H1 (cell line): ENCODE measurements around the gene ITPR1. TPM values are rescaled to one million over a fixed set of nuclear protein-coding genes. Genes with fewer than 3 reads are reported as not detected.

Experiments used
- CTCF ChIA-PET: fragments of 300-600 bp; sonication (Branson Sonifier 250); formaldehyde crosslinking; loops from one replicate; lab custom pipeline; 2021; ENCODE audit not compliant: partially characterized antibody; lab: Charles Lee
- POLR2A ChIA-PET: fragments of 300-600 bp; sonication (Branson Sonifier 250); formaldehyde crosslinking; loops from one replicate; lab custom pipeline; 2021; ENCODE audit warnings: inconsistent platforms; ENCODE audit not compliant: partially characterized antibody; lab: Charles Lee
- DNase-seq, 2 experiments: peaks; one replicate each; pipeline versions ENCODE4 v3.0.0 to v3.0.0-alpha.2; 2010 to 2022; ENCODE audit warnings: low spot score in 2 of 2, low read depth in 1 of 2, mixed read lengths in 1 of 2
- FAIRE-seq: peaks from 2 replicates; lab custom pipeline; 2011; peaks lifted over from hg19 to GRCh38; lab: Jason Lieb, UNC
- H2AFZ ChIP-seq: 2 replicates; pipeline ENCODE4 v1.8.1; 2012; ENCODE audit warnings: low read length, inconsistent platforms
- H2AK5ac ChIP-seq: 2 replicates; pipeline ENCODE4 v1.6.1; 2013; ENCODE audit warnings: low read depth, low read length
- H2BK120ac ChIP-seq: replicated peaks from 2 replicates; pipeline ENCODE3; 2013; ENCODE audit warnings: low read depth, low read length, inconsistent platforms
- H2BK12ac ChIP-seq: 2 replicates; pipeline ENCODE4 v1.6.1; 2013; ENCODE audit warnings: low read depth, low read length
- H2BK15ac ChIP-seq: 2 replicates; pipeline ENCODE4 v1.6.1; 2013; ENCODE audit warnings: low read length
- H2BK20ac ChIP-seq: 2 replicates; pipeline ENCODE4 v1.6.1; 2013; ENCODE audit warnings: low read length
- H2BK5ac ChIP-seq: 2 replicates; pipeline ENCODE4 v1.6.1; 2013; ENCODE audit warnings: low read depth, low read length
- H3K14ac ChIP-seq: 2 replicates; pipeline ENCODE4 v1.6.1; 2013; ENCODE audit warnings: inconsistent platforms; ENCODE audit not compliant: insufficient read length
- H3K18ac ChIP-seq: 2 replicates; pipeline ENCODE4 v1.6.1; 2013; ENCODE audit warnings: low read length; ENCODE audit errors: extremely low read depth
- H3K23ac ChIP-seq: 2 replicates; pipeline ENCODE4 v1.6.1; 2013; ENCODE audit warnings: inconsistent platforms; ENCODE audit not compliant: insufficient read length
- H3K23me2 ChIP-seq: 2 replicates; pipeline ENCODE4 v1.6.1; 2013; ENCODE audit warnings: low read depth, low read length
- H3K27ac ChIP-seq: 2 replicates; pipeline ENCODE4 v1.6.1; 2011; ENCODE audit warnings: low read depth, low read length, inconsistent platforms
- H3K27me3 ChIP-seq, 4 experiments: replicated peaks in 1 of 4; 1 replicate in 1 of 4; 2 replicates in 3 of 4; pipeline versions ENCODE4 v1.6.1 to v1.8.1; 2011 to 2013; ENCODE audit warnings: low read length in 3 of 4, mild to moderate bottlenecking in 3 of 4, inconsistent platforms in 2 of 4, mixed read lengths in 2 of 4, moderate library complexity in 1 of 4; ENCODE audit not compliant: control insufficient read depth in 3 of 4, insufficient read depth in 3 of 4; ENCODE audit errors: extremely low read depth in 1 of 4
- H3K36me3 ChIP-seq, 4 experiments: 2 replicates each; pipeline versions ENCODE4 v1.6.1 to v1.8.1; 2011 to 2013; ENCODE audit warnings: mild to moderate bottlenecking in 4 of 4, low read length in 3 of 4, moderate library complexity in 2 of 4, control low read depth in 1 of 4, inconsistent platforms in 1 of 4; ENCODE audit not compliant: insufficient read depth in 4 of 4, control insufficient read depth in 2 of 4
- H3K4ac ChIP-seq: replicated peaks from 2 replicates; pipeline ENCODE3; 2013; ENCODE audit warnings: low read length, low read depth, mixed read lengths, inconsistent platforms; ENCODE audit not compliant: insufficient read length
- H3K4me1 ChIP-seq, 4 experiments: replicated peaks in 1 of 4; 1 replicate in 1 of 4; 2 replicates in 3 of 4; pipeline versions ENCODE4 v1.6.1 to v1.8.1; 2011 to 2013; ENCODE audit warnings: low read length in 3 of 4, inconsistent platforms in 2 of 4, mixed read lengths in 1 of 4; ENCODE audit not compliant: insufficient read depth in 4 of 4, control insufficient read depth in 3 of 4
- H3K4me2 ChIP-seq, 2 experiments: 2 replicates each; pipeline versions ENCODE4 v1.6.1 to v1.8.1; 2011 to 2013; ENCODE audit warnings: low read depth in 2 of 2, low read length in 2 of 2, control low read depth in 1 of 2, inconsistent platforms in 1 of 2, mild to moderate bottlenecking in 1 of 2; ENCODE audit not compliant: insufficient read depth in 1 of 2
- H3K4me3 ChIP-seq, 4 experiments: fragments of 200-600, 300-600 bp in 1 of 4; sonication (generic), shearing (Covaris generic), sonication (Bioruptor Twin) in 1 of 4; 2 replicates each; pipeline versions ENCODE4 v1.5.1 to v1.8.1; 2011 to 2016; ENCODE audit warnings: low read length in 4 of 4, low read depth in 3 of 4, control low read depth in 2 of 4, inconsistent platforms in 2 of 4, mild to moderate bottlenecking in 2 of 4, mixed read lengths in 1 of 4, moderate library complexity in 1 of 4; ENCODE audit not compliant: insufficient read depth in 2 of 4; ENCODE audit errors: extremely low read depth in 1 of 4
- H3K56ac ChIP-seq: replicated peaks from 2 replicates; pipeline ENCODE3; 2013; ENCODE audit warnings: low read depth, mild to moderate bottlenecking, mixed read lengths, low read length, inconsistent platforms; ENCODE audit not compliant: insufficient read length
- H3K79me1 ChIP-seq: 2 replicates; pipeline ENCODE4 v1.6.1; 2013; ENCODE audit warnings: low read depth, low read length, control low read depth
- H3K79me2 ChIP-seq, 2 experiments: 2 replicates each; pipeline versions ENCODE4 v1.6.1 to v1.8.1; 2012 to 2013; ENCODE audit warnings: low read length in 2 of 2, mild to moderate bottlenecking in 2 of 2, inconsistent platforms in 1 of 2; ENCODE audit not compliant: insufficient read depth in 2 of 2, control insufficient read depth in 1 of 2
- H3K9ac ChIP-seq, 4 experiments: replicated peaks in 1 of 4; 1 replicate in 1 of 4; 2 replicates in 3 of 4; pipeline versions ENCODE4 v1.6.1 to v1.8.1; 2011 to 2013; ENCODE audit warnings: low read depth in 3 of 4, low read length in 3 of 4, control low read depth in 2 of 4, mild to moderate bottlenecking in 2 of 4, moderate library complexity in 2 of 4, inconsistent platforms in 1 of 4; ENCODE audit errors: extremely low read depth in 1 of 4
- H3K9me3 ChIP-seq, 2 experiments: 2 replicates each; pipeline versions ENCODE4 v1.6.1 to v1.8.1; 2012 to 2013; ENCODE audit warnings: mild to moderate bottlenecking in 2 of 2, moderate library complexity in 2 of 2, control low read depth in 1 of 2, inconsistent platforms in 1 of 2, low read depth in 1 of 2, low read length in 1 of 2, mixed read lengths in 1 of 2; ENCODE audit not compliant: insufficient read depth in 2 of 2
- H4K20me1 ChIP-seq, 2 experiments: replicated peaks in 1 of 2; 2 replicates each; pipeline versions ENCODE3 to v1.8.1; 2011 to 2013; ENCODE audit warnings: inconsistent platforms in 2 of 2, low read length in 2 of 2, mild to moderate bottlenecking in 1 of 2; ENCODE audit not compliant: insufficient read depth in 2 of 2, control insufficient read depth in 1 of 2
- H4K5ac ChIP-seq: 2 replicates; pipeline ENCODE4 v1.6.1; 2013; ENCODE audit warnings: low read length, low read depth, mixed read lengths, inconsistent platforms; ENCODE audit not compliant: insufficient read length
- H4K8ac ChIP-seq: 2 replicates; pipeline ENCODE4 v1.8.0; 2013; ENCODE audit warnings: mild to moderate bottlenecking, moderate library complexity, low read length, inconsistent platforms; ENCODE audit not compliant: insufficient read depth; ENCODE audit errors: extremely low read depth
- H4K91ac ChIP-seq: replicated peaks from 2 replicates; pipeline ENCODE3; 2013; ENCODE audit warnings: low read length, mixed read lengths, inconsistent platforms; ENCODE audit not compliant: insufficient read length
- ASH2L ChIP-seq: fragments of 200-600, 300-600 bp; sonication (generic); IDR thresholded peaks from one replicate; pipeline ENCODE4 v1.7.1; 2017; ENCODE audit warnings: low read length
- BACH1 ChIP-seq: IDR thresholded peaks from 2 replicates; pipeline ENCODE4 v1.6.1; 2012; ENCODE audit warnings: low read length, improper control_type of control experiment
- EP300 ChIP-seq, 2 experiments: IDR thresholded peaks; 1 replicate in 1 of 2; 2 replicates in 1 of 2; pipeline ENCODE4 v1.6.1; 2011 to 2012; ENCODE audit warnings: low read depth in 2 of 2, low read length in 2 of 2, mild to moderate bottlenecking in 2 of 2, borderline replicate concordance in 1 of 2, inconsistent platforms in 1 of 2, moderate library complexity in 1 of 2
- KDM4A ChIP-seq: IDR thresholded peaks from one replicate; pipeline ENCODE4 v1.7.1; 2012; ENCODE audit warnings: low read depth, mild to moderate bottlenecking, moderate library complexity, low read length, inconsistent platforms; ENCODE audit not compliant: severe bottlenecking
- POLR2AphosphoS5 ChIP-seq: IDR thresholded peaks from 2 replicates; pipeline ENCODE4 v1.6.1; 2011; ENCODE audit warnings: low read depth, low read length
- RAD21 ChIP-seq, 2 experiments: IDR thresholded peaks in 1 of 2; conservative IDR thresholded peaks in 1 of 2; 2 replicates each; pipeline ENCODE4 v1.6.1; 2011; ENCODE audit warnings: low read depth in 2 of 2, low read length in 2 of 2, improper control_type of control experiment in 1 of 2, inconsistent platforms in 1 of 2, mild to moderate bottlenecking in 1 of 2, moderate library complexity in 1 of 2
- SP1 ChIP-seq: IDR thresholded peaks from 2 replicates; pipeline ENCODE4 v1.6.1; 2011; ENCODE audit warnings: low read depth, low read length
- TEAD4 ChIP-seq: IDR thresholded peaks from 2 replicates; pipeline ENCODE4 v1.6.1; 2012; ENCODE audit warnings: low read depth, low read length, inconsistent platforms, mixed read lengths
- USF2 ChIP-seq: IDR thresholded peaks from 2 replicates; pipeline ENCODE4 v1.6.1; 2011; ENCODE audit warnings: low read length, improper control_type of control experiment
- ZNF274 ChIP-seq: IDR thresholded peaks from 2 replicates; pipeline ENCODE4 v1.7.0; 2012; ENCODE audit warnings: low read length, borderline replicate concordance; ENCODE audit errors: extremely low read depth
- WGBS, 2 experiments: shearing (Covaris generic) in 1 of 2; methylation state at CpG; one replicate each; pipeline versions ENCODE4 v1.1.6 to v1.1.7; 2013 to 2015; ENCODE audit warnings: low lambda C conversion rate in 2 of 2, mixed read lengths in 2 of 2, inconsistent platforms in 1 of 2, low coverage in 1 of 2, missing lambda C conversion rate in 1 of 2; ENCODE audit not compliant: insufficient replicate concordance in 2 of 2, insufficient coverage in 1 of 2, insufficient read length in 1 of 2; ENCODE audit errors: extremely low coverage in 1 of 2, missing lambda C conversion rate in 1 of 2; 5-methylcytosine and 5-hydroxymethylcytosine counted together
- polyA plus RNA-seq, 7 experiments: library from polyadenylated mRNA; depleted of rRNA in 3 of 7; stranded (reverse) in 5 of 7; unstranded in 2 of 7; fragments of >200 nt in 5 of 7; fragments of 200-250 nt in 2 of 7; gene quantifications; 1 replicate in 5 of 7; 2 replicates in 1 of 7; 4 replicates in 1 of 7; pipeline versions ENCODE4 v1.2.1 to v1.2.3, GENCODE V29; 2011 to 2013; ENCODE audit warnings: missing spikeins in 2 of 7, mixed read lengths in 2 of 7
- total RNA-seq: library from RNA; stranded (reverse); fragmentation: NEBNext Ultra II Directional; extraction: Animal tissue kit (Norgen Biotek cat#: 25700); gene quantifications from 2 replicates; pipeline ENCODE4 v1.2.1, GENCODE V29; 2021
- TF ChIP-seq, protein P1 (sequence below), 3 experiments: IDR thresholded peaks; 1 replicate in 2 of 3; 2 replicates in 1 of 3; pipeline versions ENCODE4 v1.5.1 to v1.6.1; 2011; ENCODE audit warnings: low read length in 3 of 3, mild to moderate bottlenecking in 3 of 3, inconsistent platforms in 2 of 3, low read depth in 1 of 3, moderate library complexity in 1 of 3; ENCODE audit not compliant: insufficient read depth in 1 of 3; ENCODE audit errors: control extremely low read depth in 1 of 3

Gene ITPR1
- total and polyA plus RNA-seq, 2 of the 8 experiments (the other 6 are each of a cell fraction or from before 2014, with no cell fraction given) = 2.5 to 16.3 TPM

GRCh38 chr3:4841225-4841624 is 348.1 kb downstream of the ITPR1 start:
- H3K4ac ChIP-seq = no peak overlapping the region
- no peak overlapping the region for H4K91ac ChIP-seq
- H4K20me1 ChIP-seq = no peaks in the 10 kb centered on the region
- no peak overlapping the region for H3K23ac ChIP-seq
- 90% methylated on average over 3 of the region's 3 CpGs; no CpG with 5 or more reads in 1 of the 2 experiments for WGBS, 2 experiments
- no peak overlapping the region for H3K56ac ChIP-seq
- H2AFZ ChIP-seq = no peak overlapping the region
- H3K36me3 ChIP-seq = no peaks in the 10 kb centered on the region
- no peak overlapping the region for H2BK15ac ChIP-seq
- H3K14ac ChIP-seq = no peak overlapping the region
- no peak overlapping the region for H3K4me2 ChIP-seq
- ChIA-PET POLR2A (no interaction called here), CTCF (interaction anchor here (0.6 kb wide), 1 partner anchor 490 kb away, joined by 4 read pairs; no protein-coding TSS in a partner anchor)
- H2BK120ac ChIP-seq = no peak overlapping the region
- H3K9ac ChIP-seq = no peak overlapping the region
- no peak overlapping the region for H3K4me3 ChIP-seq
- no peak overlapping the region for H2BK20ac ChIP-seq
- H2BK5ac ChIP-seq = no peak overlapping the region
- H3K23me2 ChIP-seq = no peaks in the 10 kb centered on the region
- no peak overlapping the region for H4K5ac ChIP-seq
- no peak overlapping the region for H2BK12ac ChIP-seq
- H4K8ac ChIP-seq = no peak overlapping the region
- H3K18ac ChIP-seq = no peak overlapping the region
- no peaks in the 10 kb centered on the region for H3K9me3 ChIP-seq
- H2AK5ac ChIP-seq = no peak overlapping the region
- H3K79me1 ChIP-seq = no peaks in the 10 kb centered on the region
- DNase-seq = peak in 1 of 2 experiments; percentile 21
- H3K27ac ChIP-seq = no peak overlapping the region
- no peaks in the 10 kb centered on the region for H3K79me2 ChIP-seq
- FAIRE-seq = no peak
- no peaks in the 10 kb centered on the region for H3K4me1 ChIP-seq
- no peaks in the 10 kb centered on the region for H3K27me3 ChIP-seq
- TF ChIP-seq SP1 = no peak
- TF ChIP-seq ASH2L = no peak
- TF ChIP-seq POLR2AphosphoS5 = no peak
- TF ChIP-seq, protein P1, sequence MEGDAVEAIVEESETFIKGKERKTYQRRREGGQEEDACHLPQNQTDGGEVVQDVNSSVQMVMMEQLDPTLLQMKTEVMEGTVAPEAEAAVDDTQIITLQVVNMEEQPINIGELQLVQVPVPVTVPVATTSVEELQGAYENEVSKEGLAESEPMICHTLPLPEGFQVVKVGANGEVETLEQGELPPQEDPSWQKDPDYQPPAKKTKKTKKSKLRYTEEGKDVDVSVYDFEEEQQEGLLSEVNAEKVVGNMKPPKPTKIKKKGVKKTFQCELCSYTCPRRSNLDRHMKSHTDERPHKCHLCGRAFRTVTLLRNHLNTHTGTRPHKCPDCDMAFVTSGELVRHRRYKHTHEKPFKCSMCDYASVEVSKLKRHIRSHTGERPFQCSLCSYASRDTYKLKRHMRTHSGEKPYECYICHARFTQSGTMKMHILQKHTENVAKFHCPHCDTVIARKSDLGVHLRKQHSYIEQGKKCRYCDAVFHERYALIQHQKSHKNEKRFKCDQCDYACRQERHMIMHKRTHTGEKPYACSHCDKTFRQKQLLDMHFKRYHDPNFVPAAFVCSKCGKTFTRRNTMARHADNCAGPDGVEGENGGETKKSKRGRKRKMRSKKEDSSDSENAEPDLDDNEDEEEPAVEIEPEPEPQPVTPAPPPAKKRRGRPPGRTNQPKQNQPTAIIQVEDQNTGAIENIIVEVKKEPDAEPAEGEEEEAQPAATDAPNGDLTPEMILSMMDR (IDR thresholded peaks at IDR 0.05; ENCODE audit: control extremely low read depth in 1 of 3, insufficient read depth in 1 of 3, low read depth in 1 of 3, low read length in 3 of 3) = no peak
- no peak for TF ChIP-seq RAD21 (IDR thresholded peaks at IDR 0.05 in 1 of 2, conservative IDR thresholded peaks at IDR 0.05 in 1 of 2; ENCODE audit: low read depth in 2 of 2, low read length in 2 of 2)
- no peak for TF ChIP-seq TEAD4
- no peak for TF ChIP-seq EP300 (IDR thresholded peaks at IDR 0.05; ENCODE audit: borderline replicate concordance in 1 of 2, low read depth in 2 of 2, low read length in 2 of 2)
- no peak for TF ChIP-seq USF2
- TF ChIP-seq BACH1 = no peak
- no peak for TF ChIP-seq ZNF274
- TF ChIP-seq KDM4A = no peak
